GM12891 (cell line): ENCODE measurements around the gene SMAD9.

ENCODE experiments used
- PAX5 ChIP-seq: IDR thresholded peaks from 2 replicates; pipeline ENCODE4 v1.6.1; 2011; ENCODE audit warnings: low read length, moderate library complexity, mild to moderate bottlenecking; ENCODE audit not compliant: insufficient read depth, severe bottlenecking
- POLR2A ChIP-seq: IDR thresholded peaks from 2 replicates; pipeline ENCODE4 v1.6.1; 2011; ENCODE audit warnings: low read depth, low read length, control low read depth
- POLR2AphosphoS5 ChIP-seq: IDR thresholded peaks from 2 replicates; pipeline ENCODE4 v1.6.1; 2011; ENCODE audit warnings: low read depth, low read length, control low read depth
- POU2F2 ChIP-seq: IDR thresholded peaks from 2 replicates; pipeline ENCODE4 v1.6.1; 2011; ENCODE audit warnings: low read depth, mild to moderate bottlenecking, control low read depth, low read length, moderate library complexity
- SPI1 ChIP-seq: IDR thresholded peaks from 2 replicates; pipeline ENCODE4 v1.6.1; 2011; ENCODE audit warnings: low read depth, low read length, control low read depth
- TAF1 ChIP-seq: IDR thresholded peaks from 2 replicates; pipeline ENCODE4 v1.6.1; 2011; ENCODE audit warnings: low read depth, low read length, control low read depth

GRCh38 chr13:36857253-36857652 lies 62.8 kb downstream of the SMAD9 start:
- TF ChIP-seq POLR2A (no peak), TAF1 (no peak), POLR2AphosphoS5 (no peak), SPI1 (no peak), PAX5 (no peak), POU2F2 (no peak)
